HG02938 (cell line): ENCODE data around the gene DTNA.

Experiments used
- ATAC-seq: cut with Tn5 transposase; IDR thresholded peaks from one replicate; pipeline ENCODE4 v1.9.1; 2021; ENCODE audit warnings: mild to moderate bottlenecking, moderate library complexity; ENCODE audit not compliant: unreplicated experiment

Gene DTNA

GRCh38 chr18:34764451-34764850 is 54.4 kb downstream of the DTNA start:
- ATAC-seq: no peak

GRCh38 chr18:34767601-34768027 is 57.5 kb downstream of the DTNA start:
- no peak for ATAC-seq

GRCh38 chr18:34771958-34772357 is 61.9 kb downstream of the DTNA start:
- no peak for ATAC-seq

GRCh38 chr18:34772887-34773286 is 62.8 kb downstream of the DTNA start:
- ATAC-seq: no peak

- ATAC-seq: no peak
These were observed 63.3 kb downstream of the DTNA start for GRCh38 chr18:34773378-34773777.

- ATAC-seq: no peak
These were observed 64.1 kb downstream of the DTNA start for GRCh38 chr18:34773961-34774766.

GRCh38 chr18:34775461-34775860 is 65.4 kb downstream of the DTNA start:
- no peak for ATAC-seq

- no peak for ATAC-seq
These were observed 69.0 kb downstream of the DTNA start for GRCh38 chr18:34779112-34779511.

- ATAC-seq: no peak
These were observed 70.8 kb downstream of the DTNA start for GRCh38 chr18:34780856-34781255.

- no peak for ATAC-seq
These were observed 73.4 kb downstream of the DTNA start for GRCh38 chr18:34783501-34783900.

- no peak for ATAC-seq
These were observed 76.2 kb downstream of the DTNA start for GRCh38 chr18:34786162-34786741.

GRCh38 chr18:34787931-34788532 is 77.9 kb downstream of the DTNA start:
- ATAC-seq: peak; percentile 68

GRCh38 chr18:34789768-34790344 is 79.8 kb downstream of the DTNA start:
- ATAC-seq: no peak

GRCh38 chr18:34794348-34794747 is 84.2 kb downstream of the DTNA start:
- no peak for ATAC-seq

- no peak for ATAC-seq
These were observed 85.1 kb downstream of the DTNA start for GRCh38 chr18:34795070-34795732.

- no peak for ATAC-seq
These were observed 86.0 kb downstream of the DTNA start for GRCh38 chr18:34796035-34796657.

GRCh38 chr18:34799291-34799690 is 89.2 kb downstream of the DTNA start:
- no peak for ATAC-seq

- no peak for ATAC-seq
These were observed 90.3 kb downstream of the DTNA start for GRCh38 chr18:34800381-34800780.

GRCh38 chr18:34801774-34802173 is 91.7 kb downstream of the DTNA start:
- ATAC-seq: no peak

- no peak for ATAC-seq
These were observed 92.9 kb downstream of the DTNA start for GRCh38 chr18:34802959-34803358.

- no peak for ATAC-seq
These were observed 93.8 kb downstream of the DTNA start for GRCh38 chr18:34803877-34804400.
